Nephron progenitor cell (in vitro differentiated cells): ENCODE data around the gene SPSB2.
A peak's percentile ranks its signal among the peaks of the same experiment; 100 is the strongest.

Experiments
- DNase-seq: peaks from one replicate; pipeline ENCODE4 v3.0.0; 2021
- H3K27ac Mint-ChIP-seq: 2 replicates; pipeline ENCODE4 v1.8.0; 2021; ENCODE audit warnings: mild to moderate bottlenecking, moderate library complexity, mixed read lengths
- H3K27me3 Mint-ChIP-seq: 2 replicates; pipeline ENCODE4 v1.8.0; 2021; ENCODE audit warnings: mild to moderate bottlenecking, low read depth, mixed read lengths; ENCODE audit not compliant: poor library complexity
- H3K36me3 Mint-ChIP-seq: 2 replicates; pipeline ENCODE4 v1.8.0; 2021; ENCODE audit warnings: low read depth, mixed read lengths
- H3K4me1 Mint-ChIP-seq: 2 replicates; pipeline ENCODE4 v1.8.0; 2021; ENCODE audit warnings: mixed read lengths
- H3K4me3 Mint-ChIP-seq: 2 replicates; pipeline ENCODE4 v1.8.0; 2021; ENCODE audit warnings: mild to moderate bottlenecking, moderate library complexity, mixed read lengths
- H3K9me3 Mint-ChIP-seq: 2 replicates; pipeline ENCODE4 v1.8.0; 2021; ENCODE audit warnings: mild to moderate bottlenecking, moderate library complexity, mixed read lengths
- CTCF ChIP-seq: fragments of 200-600 bp; sonication (generic); IDR thresholded peaks from 2 replicates; pipeline ENCODE4 v1.5.0; 2021; ENCODE audit warnings: antibody characterized with exemption

The SPSB2 gene

GRCh38 chr12:6824085-6824775 is 48.9 kb downstream of the SPSB2 start:
- Mint-ChIP-seq H3K4me1 (peaks cover 88% of the 10 kb centered on the region), H3K4me3 (peak overlapping the region; percentile 77), H3K27ac (no peak overlapping the region), H3K9me3 (no peaks in the 10 kb centered on the region), H3K27me3 (peaks cover 16% of the 10 kb centered on the region), H3K36me3 (peaks cover 12% of the 10 kb centered on the region)
- DNase-seq = no peak
- no peak for TF ChIP-seq CTCF

GRCh38 chr12:6823182-6824084 is 49.7 kb downstream of the SPSB2 start:
- Mint-ChIP-seq H3K36me3 (peaks cover 12% of the 10 kb centered on the region), H3K27ac (peak overlapping the region; percentile 41), H3K9me3 (no peaks in the 10 kb centered on the region), H3K4me1 (peaks cover 94% of the 10 kb centered on the region), H3K27me3 (peaks cover 16% of the 10 kb centered on the region), H3K4me3 (peak overlapping the region; percentile 90)
- TF ChIP-seq CTCF = no peak
- DNase-seq = no peak

GRCh38 chr12:6822426-6823135 is 50.5 kb downstream of the SPSB2 start:
- Mint-ChIP-seq H3K4me3 (peak overlapping the region; percentile 90), H3K27ac (peak overlapping the region; percentile 46), H3K36me3 (peaks cover 12% of the 10 kb centered on the region), H3K4me1 (peaks cover 97% of the 10 kb centered on the region), H3K9me3 (no peaks in the 10 kb centered on the region), H3K27me3 (peaks cover 16% of the 10 kb centered on the region)
- no peak for TF ChIP-seq CTCF
- DNase-seq = no peak

GRCh38 chr12:6821591-6822425 is 51.3 kb downstream of the SPSB2 start, which contains the start of gene GPR162:
Gene GPR162, plus strand, starts transcription at chr12:6821821. Its CDS starts 2,078 bp downstream, at chr12:6823899.
- H3K4me3 Mint-ChIP-seq = peak within 1 kb of the TSS; percentile 90
- H3K27me3 Mint-ChIP-seq = peaks cover 16% of the 10 kb centered on the region
- DNase-seq = peak; percentile 85
- H3K27ac Mint-ChIP-seq = peak within 1 kb of the TSS; percentile 99
- no peaks in the 10 kb centered on the region for H3K9me3 Mint-ChIP-seq
- H3K4me1 Mint-ChIP-seq = peaks cover 97% of the 10 kb centered on the region
- peaks cover 12% of the 10 kb centered on the region for H3K36me3 Mint-ChIP-seq
- TF ChIP-seq CTCF = no peak
